GM18520 (cell line): ENCODE results near the gene CLNS1A.
"Not testable (repeated sequence)": the region's sequence is repeated elsewhere in the genome, so short reads cannot be mapped to it uniquely, and the experiment has no call there.

Experiments
- ATAC-seq: cut with Tn5 transposase; IDR thresholded peaks from one replicate; pipeline ENCODE4 v1.9.1; 2021; ENCODE audit not compliant: unreplicated experiment

CLNS1A gene, protein sequence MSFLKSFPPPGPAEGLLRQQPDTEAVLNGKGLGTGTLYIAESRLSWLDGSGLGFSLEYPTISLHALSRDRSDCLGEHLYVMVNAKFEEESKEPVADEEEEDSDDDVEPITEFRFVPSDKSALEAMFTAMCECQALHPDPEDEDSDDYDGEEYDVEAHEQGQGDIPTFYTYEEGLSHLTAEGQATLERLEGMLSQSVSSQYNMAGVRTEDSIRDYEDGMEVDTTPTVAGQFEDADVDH

DNA sequence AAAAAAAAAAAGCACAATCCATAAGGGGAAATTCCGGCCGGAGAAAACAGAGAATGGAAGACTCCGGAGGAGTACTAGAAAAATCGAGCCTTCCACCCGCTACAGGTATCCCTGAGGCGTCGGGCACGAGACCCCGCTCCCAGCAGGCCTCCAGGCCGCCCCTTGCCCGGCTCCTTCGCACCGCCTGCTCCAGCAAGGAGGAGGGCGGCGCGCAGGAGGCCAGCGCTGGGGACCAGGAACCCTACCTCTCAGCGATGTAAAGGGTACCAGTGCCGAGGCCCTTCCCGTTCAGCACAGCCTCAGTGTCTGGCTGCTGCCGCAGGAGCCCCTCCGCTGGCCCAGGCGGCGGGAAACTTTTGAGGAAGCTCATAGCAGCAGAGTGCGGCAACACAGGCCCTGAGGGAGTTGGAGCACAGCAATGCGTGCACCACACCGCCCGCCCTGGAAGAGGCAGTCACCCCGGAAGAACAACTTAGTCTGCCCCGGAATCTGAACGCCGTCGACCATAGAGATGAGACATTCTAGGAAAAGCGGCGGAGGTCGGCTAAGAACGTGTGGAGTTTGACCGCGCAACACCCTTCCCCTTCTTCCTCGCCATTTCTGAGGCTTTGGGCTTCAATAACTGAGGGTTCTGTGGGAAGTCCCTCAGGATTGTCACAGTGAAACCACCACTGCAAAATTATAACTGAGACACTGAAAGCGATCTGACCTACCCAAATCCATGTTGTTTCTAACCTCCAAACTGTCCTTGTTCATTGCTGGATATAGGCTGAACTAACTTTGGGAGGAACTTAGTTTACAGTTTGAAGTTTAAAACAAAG, at the start of gene CLNS1A:
CLNS1A (minus strand) TSS at position 450 of the 821 bp plus-strand sequence; CDS start at position 370, 80 bp downstream.
- peak; percentile 85 for ATAC-seq

DNA sequence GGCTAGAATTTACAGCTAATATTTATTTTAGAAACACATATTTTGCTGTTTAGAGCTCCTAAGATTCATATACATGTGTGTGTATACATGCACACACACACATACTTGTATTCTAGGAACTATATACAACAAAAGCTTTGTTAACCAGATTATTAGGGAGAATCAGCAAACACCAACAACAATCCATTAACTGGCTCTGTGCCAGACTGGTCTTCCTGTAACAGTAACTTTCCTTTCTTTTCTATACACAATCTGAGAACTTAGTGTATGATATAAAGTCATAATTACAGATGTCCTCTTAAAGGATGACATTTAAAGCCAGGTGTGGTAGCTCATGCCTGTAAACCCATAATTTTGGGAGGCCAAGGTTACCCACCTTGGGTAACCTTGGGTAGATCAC, 49.5 kb upstream of the CLNS1A start:
- no peak for ATAC-seq

DNA sequence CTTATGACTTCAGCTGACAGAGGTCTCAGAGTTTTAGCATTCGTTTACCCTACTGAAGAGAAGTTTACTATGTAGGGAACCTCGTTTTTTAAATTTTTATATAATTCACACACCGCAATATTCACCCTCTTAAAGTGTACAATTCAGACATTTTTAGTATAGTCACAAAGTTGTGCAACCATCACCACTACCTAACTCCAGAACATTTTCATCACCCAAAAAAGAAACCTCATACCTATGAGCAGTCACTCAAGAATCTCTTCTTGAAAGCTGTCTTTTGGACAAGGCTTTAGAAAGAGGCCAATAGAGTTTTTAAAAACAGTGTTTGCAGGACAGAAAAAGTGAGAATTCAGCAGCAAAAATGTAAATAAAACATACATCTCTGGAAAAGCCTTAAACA, 39.5 kb upstream of the CLNS1A start:
- ATAC-seq = no peak

DNA sequence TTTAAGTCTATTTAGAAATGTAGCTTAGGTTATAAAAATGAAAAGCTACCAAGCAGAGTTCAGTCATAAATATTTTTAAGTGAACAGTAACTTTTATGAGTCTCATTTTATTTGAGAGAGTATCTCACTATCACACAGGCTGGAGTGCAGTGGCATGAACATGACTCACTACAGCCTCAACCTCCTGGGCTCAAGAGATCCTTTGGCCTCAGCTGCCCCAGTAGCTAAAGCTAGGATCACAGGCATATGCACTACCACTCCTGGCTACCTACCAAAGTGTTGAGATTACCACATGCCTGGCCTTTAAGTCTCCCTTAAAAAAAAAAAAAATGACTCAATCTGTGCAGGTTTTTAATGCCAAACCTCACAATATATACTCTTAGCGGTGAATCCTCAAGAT, 34.7 kb upstream of the CLNS1A start:
- no peak for ATAC-seq

DNA sequence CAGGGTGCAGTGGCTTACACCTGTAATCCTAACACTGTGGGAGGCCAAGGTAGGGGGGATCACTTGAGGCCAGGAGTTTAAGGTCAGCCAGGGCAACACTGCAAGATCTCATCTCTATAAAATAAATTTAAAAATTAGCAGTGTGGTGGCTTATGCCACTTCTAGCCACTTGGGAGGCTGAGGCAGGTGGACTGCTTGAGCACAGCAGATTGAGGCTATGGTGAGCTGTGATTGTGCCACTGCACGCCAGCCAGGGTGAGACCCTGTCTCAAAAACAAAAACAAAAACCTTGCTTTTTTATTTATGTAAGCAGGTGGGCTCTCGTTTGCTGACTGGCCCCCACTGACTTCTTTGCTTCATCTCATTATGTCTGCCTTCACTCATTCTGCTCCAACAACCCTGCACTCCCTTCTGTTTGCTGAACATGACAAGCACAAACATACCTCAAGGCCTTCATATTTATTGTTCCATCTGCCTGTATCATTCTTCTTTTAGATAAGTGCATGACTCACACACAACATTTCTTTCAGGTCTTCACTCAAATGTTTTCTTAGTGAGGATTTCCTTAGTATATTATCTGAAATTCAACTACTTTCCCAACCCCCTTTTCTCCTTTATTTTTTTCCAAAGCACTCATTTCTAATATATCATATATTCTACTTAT, 32.4 kb upstream of the CLNS1A start:
- ATAC-seq = no peak

DNA sequence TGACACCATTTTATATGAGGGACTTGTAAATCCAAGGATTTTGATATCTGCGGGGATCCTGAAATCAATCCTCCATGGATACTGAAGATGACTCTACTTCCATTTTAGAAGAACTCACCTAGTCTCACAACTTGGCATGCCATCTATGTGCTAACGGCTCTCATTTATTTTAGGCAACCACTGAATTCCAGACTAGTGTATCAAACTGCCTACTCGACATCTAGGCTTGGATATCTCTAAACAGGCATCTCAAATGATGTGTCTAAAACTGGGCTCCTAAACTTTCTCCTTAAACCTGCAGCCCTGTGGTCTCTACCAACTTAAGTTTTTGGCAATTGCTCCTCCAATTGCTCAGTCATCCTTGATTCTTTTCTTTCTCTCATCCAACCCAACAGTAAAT, 31.2 kb upstream of the CLNS1A start:
- ATAC-seq = no peak

DNA sequence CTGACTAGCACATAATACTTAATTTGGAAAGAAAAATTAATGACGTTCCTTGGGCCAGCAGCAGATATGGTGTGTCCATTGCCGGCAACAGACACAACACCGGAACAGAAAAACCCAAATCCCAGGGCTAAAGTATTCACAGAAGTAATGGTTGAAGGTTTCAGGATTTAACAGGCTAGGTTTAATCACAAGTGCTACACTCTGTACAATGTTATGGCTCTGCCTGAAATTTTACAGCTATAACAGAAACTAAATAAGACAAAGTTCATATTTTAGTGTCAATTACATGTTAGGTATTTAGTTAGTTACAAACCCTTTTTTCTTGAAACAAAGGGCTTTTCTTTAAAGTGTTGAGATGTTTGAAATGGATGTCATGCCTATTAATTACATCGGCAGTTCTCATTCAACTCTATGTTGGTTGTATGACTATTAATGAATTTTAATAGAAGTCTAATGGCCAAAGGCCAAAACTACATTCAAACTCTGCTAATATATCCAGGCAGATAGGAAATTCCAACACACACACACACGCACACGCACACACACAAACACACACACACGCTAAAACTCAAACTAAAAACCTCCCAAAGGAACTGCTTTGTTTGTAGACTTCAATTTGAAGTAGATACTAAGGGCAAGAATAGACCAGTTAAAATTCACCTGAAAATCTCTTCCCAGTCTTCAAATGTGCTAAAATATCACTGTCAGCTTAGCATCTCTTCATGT, 27.8 kb upstream of the CLNS1A start:
- ATAC-seq = no peak

DNA sequence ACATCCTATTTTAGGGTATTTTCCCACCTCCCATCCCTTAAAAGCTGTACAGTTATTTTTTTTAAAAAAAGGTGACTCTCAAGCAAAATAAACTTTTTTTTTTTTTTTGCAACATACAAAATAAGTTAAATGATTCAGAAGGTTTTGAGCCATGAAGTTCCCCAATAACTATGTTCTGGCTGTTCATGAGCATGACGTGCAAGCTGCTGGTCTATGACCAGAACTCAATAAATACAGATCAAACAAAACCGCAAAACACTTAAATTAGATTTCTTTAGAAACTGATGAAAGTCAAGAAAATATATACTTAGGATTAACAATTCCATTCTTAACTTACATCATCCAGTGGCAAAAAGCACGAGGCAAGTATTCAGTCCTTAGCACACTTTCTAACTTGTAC, 24.1 kb upstream of the CLNS1A start:
- no peak for ATAC-seq

DNA sequence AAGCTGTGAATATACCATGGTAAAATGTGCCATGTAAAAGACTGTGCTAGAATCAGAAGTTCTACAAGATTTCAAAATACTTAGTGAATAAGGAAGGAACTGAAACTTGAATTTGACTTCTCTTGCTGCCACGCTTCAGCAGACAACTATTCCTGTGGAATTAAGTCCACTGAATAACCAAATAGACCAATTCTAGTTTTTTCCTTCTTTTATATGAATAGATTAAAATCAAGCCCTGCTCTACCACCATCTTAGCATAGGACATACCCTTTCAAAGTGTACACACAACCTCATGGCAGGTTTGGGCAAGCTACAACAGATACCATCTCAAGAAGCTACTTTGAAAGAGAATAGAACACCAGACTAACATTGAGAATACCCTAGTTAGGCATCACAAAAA, 23.4 kb upstream of the CLNS1A start:
- no peak for ATAC-seq

DNA sequence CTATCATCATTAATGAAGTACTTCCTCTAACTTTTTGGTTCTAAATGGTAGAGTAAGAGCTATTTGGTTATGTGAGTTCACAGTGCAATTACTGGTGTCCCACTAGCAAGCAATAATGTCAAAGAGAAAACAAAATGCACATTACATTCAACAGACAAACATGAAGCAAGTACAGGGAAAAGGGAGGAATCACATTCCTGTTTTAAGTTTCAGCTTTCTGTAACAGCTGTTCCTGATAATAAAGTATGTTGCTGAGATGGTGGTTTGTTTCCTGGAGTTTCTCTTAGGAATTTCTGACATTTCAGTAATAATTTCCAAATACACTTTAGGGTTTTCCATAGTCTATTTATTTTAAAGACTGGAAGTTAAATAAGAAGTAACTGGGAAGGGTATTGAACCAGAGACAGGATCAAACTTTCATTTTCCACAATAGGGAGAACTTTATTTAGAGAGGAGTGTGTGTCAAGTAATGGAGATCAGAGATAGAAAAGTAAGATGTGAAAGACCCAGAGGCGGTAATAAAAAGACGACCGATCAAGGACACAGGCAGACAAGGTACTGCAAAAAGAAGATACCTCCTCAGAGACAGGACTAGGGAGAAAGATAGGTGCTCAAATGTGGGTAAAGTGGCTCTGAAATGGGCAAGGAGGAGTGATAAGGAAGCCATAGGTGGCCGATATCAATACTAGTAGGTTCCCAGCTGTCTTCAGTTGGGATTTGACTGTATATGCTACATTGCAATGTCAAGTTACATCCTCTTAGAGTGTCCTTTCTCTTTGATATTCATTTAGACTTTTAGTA, 20.8 kb upstream of the CLNS1A start:
- no peak for ATAC-seq

DNA sequence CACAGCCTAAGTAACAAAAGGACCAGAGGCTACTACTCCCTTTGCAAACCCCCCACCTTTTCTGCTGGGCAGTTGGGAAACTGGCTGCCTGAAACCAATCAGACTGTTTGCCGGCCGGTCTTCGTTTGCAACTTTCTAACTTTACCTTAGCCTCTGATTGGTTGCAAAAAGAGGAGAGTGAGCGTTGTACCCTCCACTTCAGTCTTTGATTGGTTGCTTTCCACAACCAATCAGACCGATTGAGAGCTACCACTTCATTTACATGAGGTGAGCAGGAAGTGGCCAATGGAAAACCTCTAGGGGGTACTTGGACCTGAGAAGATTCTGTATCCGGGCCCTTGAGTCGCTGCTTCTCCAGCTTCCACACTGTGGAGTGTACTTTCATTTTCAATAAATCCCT, 18.8 kb upstream of the CLNS1A start:
- ATAC-seq = no peak

DNA sequence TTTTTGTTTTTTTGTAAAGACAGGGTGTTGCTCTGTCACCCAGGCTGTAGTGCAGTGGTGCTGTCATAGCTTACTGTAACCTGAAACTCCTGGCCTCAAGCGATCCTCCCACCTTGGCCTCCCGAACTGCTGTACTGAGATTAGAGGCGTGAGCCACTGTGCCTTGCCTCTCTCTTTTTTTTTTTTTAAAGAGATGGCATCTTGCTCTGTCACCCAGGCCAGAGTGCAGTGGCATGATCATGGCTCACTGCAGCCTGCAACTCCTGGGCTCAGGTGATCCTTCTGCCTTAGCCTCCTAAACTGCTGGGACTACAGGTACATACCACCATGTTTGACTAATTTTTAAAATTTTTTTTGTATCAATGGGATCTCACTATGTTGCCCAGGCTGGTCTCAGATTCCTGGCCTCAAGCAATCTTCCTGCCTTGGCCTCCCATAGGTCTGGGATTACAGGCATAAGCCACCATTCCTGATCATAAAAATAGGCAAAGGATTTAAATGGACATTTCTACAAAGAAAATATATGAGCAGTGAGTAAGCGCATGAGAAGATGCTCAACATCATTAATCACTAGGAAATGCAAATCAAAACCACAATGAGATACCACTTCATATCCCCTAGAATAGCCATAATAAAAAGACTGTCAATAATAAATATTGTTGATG, 17.3 kb upstream of the CLNS1A start:
- ATAC-seq = no peak

DNA sequence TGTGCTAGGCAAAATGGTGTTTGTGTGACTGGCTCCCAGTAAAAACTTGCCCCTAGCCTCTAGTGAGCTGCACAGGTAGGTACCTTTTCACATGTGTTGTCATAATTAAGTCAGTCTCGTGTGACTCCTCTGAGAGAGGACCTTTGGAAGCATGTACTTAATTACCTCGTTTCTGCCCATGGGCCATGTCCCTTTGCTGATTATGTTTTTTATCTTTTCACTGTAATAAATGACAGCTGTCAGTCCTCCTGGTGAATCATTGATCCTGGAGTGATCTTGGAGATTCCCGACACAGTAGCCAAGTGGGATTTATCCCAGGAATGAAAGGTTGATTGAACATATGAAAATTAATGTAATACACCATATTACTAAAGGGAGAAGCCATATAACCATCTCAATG, 12.5 kb upstream of the CLNS1A start:
- no peak for ATAC-seq

DNA sequence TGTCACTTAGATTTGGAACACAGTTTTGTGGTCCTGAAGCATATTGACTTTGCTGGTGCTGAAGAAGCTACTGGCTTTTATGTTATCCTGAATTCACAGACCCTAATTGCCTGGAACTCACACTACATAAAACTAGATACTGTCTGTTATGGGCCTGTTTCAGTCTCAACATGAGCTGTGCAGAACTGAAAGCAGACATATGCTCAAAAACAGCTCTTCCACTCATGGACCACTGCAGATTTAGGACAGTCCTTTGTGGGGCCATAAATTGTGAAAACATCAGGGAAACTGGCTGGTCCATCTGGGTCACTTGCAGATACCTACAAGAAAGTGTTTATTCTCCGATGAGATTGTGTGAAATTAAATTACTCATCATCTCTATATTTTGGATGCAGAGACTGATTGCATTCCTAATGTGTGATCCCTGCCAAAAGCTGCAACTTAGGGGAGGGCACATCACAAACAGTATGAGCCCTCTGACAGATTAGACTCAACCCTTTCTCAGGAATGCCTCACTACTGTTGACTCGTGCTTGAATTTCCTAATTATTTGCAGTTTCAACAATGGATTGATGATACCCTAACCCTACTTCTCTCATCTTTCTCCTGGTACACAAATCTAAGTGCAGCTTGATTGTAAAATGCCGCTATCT, 10.2 kb upstream of the CLNS1A start:
- ATAC-seq = no peak

DNA sequence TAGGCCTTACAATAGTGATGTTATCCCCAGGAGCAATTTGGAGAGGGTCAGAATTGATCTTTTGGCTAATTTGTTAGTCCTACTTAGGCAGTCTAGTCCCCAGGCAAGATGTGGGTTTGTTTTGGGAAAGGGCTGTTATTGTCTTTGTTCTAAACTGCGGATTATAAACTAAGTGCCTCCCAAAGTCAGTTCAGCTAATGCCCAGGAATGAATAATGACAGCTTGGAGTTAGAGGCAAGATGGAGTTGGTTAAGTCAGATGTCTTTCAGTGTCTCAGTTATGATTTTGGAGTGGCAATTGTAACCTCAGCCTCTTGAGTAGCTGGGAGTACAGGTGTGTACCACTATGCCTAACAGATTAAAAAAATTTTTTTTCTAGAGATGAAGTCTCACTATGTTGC, 7.3 kb upstream of the CLNS1A start:
- ATAC-seq = no peak

DNA sequence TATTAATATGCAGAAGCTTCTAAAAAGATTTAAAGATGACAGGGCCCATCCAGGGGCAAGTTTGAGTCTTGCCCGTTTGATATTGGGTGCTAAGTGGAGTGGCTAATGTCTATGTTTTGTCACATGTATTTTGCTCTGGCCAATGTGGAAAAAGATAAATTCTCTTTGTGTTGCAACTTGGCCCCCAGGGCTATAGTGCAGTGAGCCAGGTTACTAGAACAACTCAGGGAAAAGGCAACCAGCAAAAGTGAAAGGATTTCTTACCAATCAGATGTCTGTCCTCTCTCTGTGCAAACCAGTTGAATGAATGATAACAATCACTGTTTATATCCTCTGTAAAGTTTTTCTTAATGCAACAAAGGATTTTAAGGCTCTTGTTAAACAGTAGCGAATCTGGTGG, 4.6 kb upstream of the CLNS1A start:
- ATAC-seq = no peak

DNA sequence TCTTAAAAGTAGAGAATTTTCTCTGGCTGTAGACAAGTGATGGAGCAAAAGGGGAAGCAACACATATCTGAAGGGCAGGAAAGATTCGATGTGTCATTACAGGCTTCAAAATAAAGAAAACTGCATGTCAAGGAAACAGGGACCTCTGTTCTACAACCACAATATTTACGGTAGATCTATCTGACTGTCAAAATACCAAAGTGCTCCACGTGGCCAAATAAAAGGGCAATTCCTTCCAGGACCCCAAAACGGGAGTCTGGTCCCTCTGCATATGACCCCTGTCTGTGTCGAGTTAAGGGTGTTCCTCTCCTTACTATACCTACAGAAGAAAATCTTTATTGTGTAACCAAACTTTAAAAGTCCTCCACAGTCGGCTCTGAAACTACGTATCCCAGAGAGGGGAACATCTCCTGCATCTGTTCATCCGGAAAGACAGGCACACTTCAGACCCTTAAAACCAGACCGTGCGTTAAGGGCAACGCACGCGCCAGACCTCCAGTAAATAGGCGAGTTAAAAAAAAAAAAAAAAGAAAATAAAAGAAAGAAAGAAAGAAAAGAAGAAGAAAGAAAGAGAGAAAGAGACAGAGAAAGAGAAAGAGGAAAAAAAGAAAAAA, 756 bp downstream of the CLNS1A start:
- no peak for ATAC-seq

DNA sequence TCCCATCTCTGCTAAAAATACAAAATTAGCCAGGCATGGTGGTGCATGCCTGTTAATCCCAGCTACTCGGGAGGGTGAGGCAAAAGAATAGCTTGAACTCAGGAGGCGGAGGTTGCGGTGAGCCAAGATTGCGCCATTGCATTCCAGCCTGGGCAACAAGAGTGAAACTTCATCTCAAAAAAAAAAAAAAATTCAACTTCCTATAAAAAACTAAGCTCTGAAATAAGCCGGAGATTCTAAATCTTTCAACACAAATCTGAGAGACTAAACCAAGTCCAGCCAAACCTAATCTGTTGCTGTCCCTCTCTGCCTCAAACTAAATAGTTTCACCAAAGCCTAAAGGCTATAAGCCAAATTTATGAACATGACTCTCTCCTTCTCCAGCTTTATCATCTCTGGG, 3.7 kb downstream of the CLNS1A start:
- not testable (repeated sequence) for ATAC-seq

DNA sequence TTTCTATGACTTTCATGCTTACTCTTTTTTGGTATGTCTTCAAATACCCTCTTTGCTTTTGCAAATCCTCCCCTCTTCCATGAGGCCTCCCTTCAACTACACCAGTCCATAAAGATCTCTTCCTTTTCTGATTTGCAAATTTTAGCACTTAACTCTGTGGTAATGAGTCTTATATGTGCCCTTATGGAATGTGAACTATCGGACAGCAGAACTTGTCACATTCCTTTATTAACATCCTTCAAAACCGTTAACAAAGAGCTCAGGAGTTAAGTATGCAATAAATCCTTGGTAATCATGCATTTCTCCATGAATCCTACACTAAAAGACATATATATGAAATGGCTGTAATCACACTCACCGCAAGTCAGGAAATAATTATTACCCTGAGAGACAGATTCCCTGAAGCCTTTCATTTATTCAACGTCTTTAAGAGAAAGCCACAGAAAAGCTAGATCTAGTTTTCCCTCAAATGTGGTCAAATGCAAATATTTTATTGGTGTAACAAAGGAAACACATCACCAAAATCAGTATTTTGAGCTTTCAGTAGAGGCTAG, 7.4 kb downstream of the CLNS1A start:
- ATAC-seq = no peak
